Mucosa of stomach (tissue), 1 donor: ENCODE measurements around the gene MAB21L4.
"Not testable (repeated sequence)": the region's sequence is repeated elsewhere in the genome, so short reads cannot be mapped to it uniquely, and the experiment has no call there.

Experiments
- H3K27me3 ChIP-seq: one replicate; pipeline ENCODE4 v1.7.0; 2013; ENCODE audit warnings: mild to moderate bottlenecking, low read length; ENCODE audit not compliant: control insufficient read depth, insufficient read depth
- H3K36me3 ChIP-seq: one replicate; pipeline ENCODE4 v1.7.0; 2013; ENCODE audit warnings: low read length; ENCODE audit not compliant: control insufficient read depth, insufficient read depth
- H3K4me1 ChIP-seq: one replicate; pipeline ENCODE4 v1.7.0; 2013; ENCODE audit warnings: mild to moderate bottlenecking, low read length; ENCODE audit not compliant: control insufficient read depth, insufficient read depth
- H3K4me3 ChIP-seq: one replicate; pipeline ENCODE4 v1.7.0; 2013; ENCODE audit warnings: low read length
- H3K9ac ChIP-seq: one replicate; pipeline ENCODE4 v1.7.0; 2013; ENCODE audit warnings: mild to moderate bottlenecking, low read length, moderate library complexity
- H3K9me3 ChIP-seq: one replicate; pipeline ENCODE4 v1.7.0; 2013; ENCODE audit warnings: mild to moderate bottlenecking, low read length, moderate library complexity; ENCODE audit not compliant: control insufficient read depth
- donor health status: Pancreatic carcinoma.

The MAB21L4 gene

GRCh38 chr2:240850026-240850425 lies 45.9 kb downstream of the MAB21L4 start:
- H3K4me3 ChIP-seq, result no peak overlapping the region
- H3K27me3 ChIP-seq, result no peaks in the 10 kb centered on the region
- no peaks in the 10 kb centered on the region for H3K36me3 ChIP-seq
- peaks cover 13% of the 10 kb centered on the region for H3K4me1 ChIP-seq
- H3K9ac ChIP-seq, result no peak overlapping the region
- no peaks in the 10 kb centered on the region for H3K9me3 ChIP-seq

GRCh38 chr2:240848900-240849680 lies 46.9 kb downstream of the MAB21L4 start:
- H3K9me3 ChIP-seq, result no peaks in the 10 kb centered on the region
- no peak overlapping the region for H3K4me3 ChIP-seq
- no peaks in the 10 kb centered on the region for H3K27me3 ChIP-seq
- H3K4me1 ChIP-seq, result peaks cover 13% of the 10 kb centered on the region
- H3K36me3 ChIP-seq, result no peaks in the 10 kb centered on the region
- H3K9ac ChIP-seq, result no peak overlapping the region

GRCh38 chr2:240847817-240848216 lies 48.1 kb downstream of the MAB21L4 start:
- no peak overlapping the region for H3K4me3 ChIP-seq
- H3K9me3 ChIP-seq, result no peaks in the 10 kb centered on the region
- H3K36me3 ChIP-seq, result no peaks in the 10 kb centered on the region
- H3K27me3 ChIP-seq, result no peaks in the 10 kb centered on the region
- H3K9ac ChIP-seq, result no peak overlapping the region
- H3K4me1 ChIP-seq, result peaks cover 13% of the 10 kb centered on the region

GRCh38 chr2:240846873-240847595 lies 48.9 kb downstream of the MAB21L4 start:
- Histone ChIP-seq H3K36me3 (no peaks in the 10 kb centered on the region), H3K4me1 (peaks cover 13% of the 10 kb centered on the region), H3K9me3 (no peaks in the 10 kb centered on the region), H3K4me3 (no peak overlapping the region), H3K9ac (no peak overlapping the region), H3K27me3 (no peaks in the 10 kb centered on the region)

GRCh38 chr2:240846309-240846708 lies 49.6 kb downstream of the MAB21L4 start:
- not testable (repeated sequence) for H3K4me3 ChIP-seq, H3K36me3 ChIP-seq, H3K27me3 ChIP-seq, H3K9ac ChIP-seq, H3K9me3 ChIP-seq
- peaks cover 11% of the 10 kb centered on the region for H3K4me1 ChIP-seq

- no peaks in the 10 kb centered on the region for H3K36me3 ChIP-seq
- H3K27me3 ChIP-seq, result peaks cover 15% of the 10 kb centered on the region
- H3K4me3 ChIP-seq, result no peak overlapping the region
- no peaks in the 10 kb centered on the region for H3K4me1 ChIP-seq
- no peaks in the 10 kb centered on the region for H3K9me3 ChIP-seq
- H3K9ac ChIP-seq, result no peak overlapping the region
Observed at GRCh38 chr2:240840435-240841060, 55.4 kb downstream of the MAB21L4 start.

- no peaks in the 10 kb centered on the region for H3K36me3 ChIP-seq
- H3K27me3 ChIP-seq, result peaks cover 15% of the 10 kb centered on the region
- H3K4me3 ChIP-seq, result no peak overlapping the region
- no peaks in the 10 kb centered on the region for H3K9me3 ChIP-seq
- no peaks in the 10 kb centered on the region for H3K4me1 ChIP-seq
- no peak overlapping the region for H3K9ac ChIP-seq
Observed at GRCh38 chr2:240839152-240840143, 56.5 kb downstream of the MAB21L4 start.

GRCh38 chr2:240837621-240838020 lies 58.3 kb downstream of the MAB21L4 start:
- Histone ChIP-seq H3K9me3 (no peaks in the 10 kb centered on the region), H3K27me3 (peaks cover 15% of the 10 kb centered on the region), H3K4me3 (no peak overlapping the region), H3K4me1 (peaks cover under 1% of the 10 kb centered on the region), H3K9ac (no peak overlapping the region), H3K36me3 (no peaks in the 10 kb centered on the region)

GRCh38 chr2:240836781-240837467 lies 59.0 kb downstream of the MAB21L4 start:
- no peaks in the 10 kb centered on the region for H3K36me3 ChIP-seq
- peaks cover 4% of the 10 kb centered on the region for H3K4me1 ChIP-seq
- peaks cover 15% of the 10 kb centered on the region for H3K27me3 ChIP-seq
- no peak overlapping the region for H3K9ac ChIP-seq
- no peak overlapping the region for H3K4me3 ChIP-seq
- no peaks in the 10 kb centered on the region for H3K9me3 ChIP-seq
